Ishikawa (cell line): ENCODE measurements around the gene TNRC6B.

Experiments used
- CEBPB ChIP-seq: IDR thresholded peaks from 2 replicates; pipeline ENCODE4 v1.6.1; 2012
- EGR1 ChIP-seq: IDR thresholded peaks from 2 replicates; pipeline ENCODE4 v1.6.1; 2012
- EP300 ChIP-seq: IDR thresholded peaks from 2 replicates; pipeline ENCODE4 v1.6.1; 2012; ENCODE audit warnings: borderline replicate concordance
- FOXM1 ChIP-seq: IDR thresholded peaks from 2 replicates; pipeline ENCODE4 v1.6.1; 2012; ENCODE audit warnings: low read depth, borderline replicate concordance
- MAX ChIP-seq: IDR thresholded peaks from 2 replicates; pipeline ENCODE4 v1.6.1; 2012
- RAD21 ChIP-seq: IDR thresholded peaks from 2 replicates; pipeline ENCODE4 v1.6.1; 2012; ENCODE audit warnings: low read depth
- TAF1 ChIP-seq: IDR thresholded peaks from 2 replicates; pipeline ENCODE4 v1.6.1; 2012; ENCODE audit warnings: low read depth, mild to moderate bottlenecking
- TEAD4 ChIP-seq: IDR thresholded peaks from 2 replicates; pipeline ENCODE4 v1.6.1; 2012
- USF1 ChIP-seq: IDR thresholded peaks from 2 replicates; pipeline ENCODE4 v1.6.1; 2012
- ZBTB7A ChIP-seq: IDR thresholded peaks from 2 replicates; pipeline ENCODE4 v1.6.1; 2012; ENCODE audit warnings: low read depth

GRCh38 chr22:40279017-40279416 lies 101.3 kb downstream of the TNRC6B start:
- TF ChIP-seq RAD21, result no peak
- TF ChIP-seq EP300, result no peak
- no peak for TF ChIP-seq MAX
- no peak for TF ChIP-seq ZBTB7A
- no peak for TF ChIP-seq FOXM1
- TF ChIP-seq TAF1, result no peak
- no peak for TF ChIP-seq USF1
- TF ChIP-seq TEAD4, result no peak
- TF ChIP-seq EGR1, result no peak
- TF ChIP-seq CEBPB, result no peak
